ENCODE measurements around the gene PROK2.

PROK2 gene, protein sequence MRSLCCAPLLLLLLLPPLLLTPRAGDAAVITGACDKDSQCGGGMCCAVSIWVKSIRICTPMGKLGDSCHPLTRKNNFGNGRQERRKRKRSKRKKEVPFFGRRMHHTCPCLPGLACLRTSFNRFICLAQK

DNA sequence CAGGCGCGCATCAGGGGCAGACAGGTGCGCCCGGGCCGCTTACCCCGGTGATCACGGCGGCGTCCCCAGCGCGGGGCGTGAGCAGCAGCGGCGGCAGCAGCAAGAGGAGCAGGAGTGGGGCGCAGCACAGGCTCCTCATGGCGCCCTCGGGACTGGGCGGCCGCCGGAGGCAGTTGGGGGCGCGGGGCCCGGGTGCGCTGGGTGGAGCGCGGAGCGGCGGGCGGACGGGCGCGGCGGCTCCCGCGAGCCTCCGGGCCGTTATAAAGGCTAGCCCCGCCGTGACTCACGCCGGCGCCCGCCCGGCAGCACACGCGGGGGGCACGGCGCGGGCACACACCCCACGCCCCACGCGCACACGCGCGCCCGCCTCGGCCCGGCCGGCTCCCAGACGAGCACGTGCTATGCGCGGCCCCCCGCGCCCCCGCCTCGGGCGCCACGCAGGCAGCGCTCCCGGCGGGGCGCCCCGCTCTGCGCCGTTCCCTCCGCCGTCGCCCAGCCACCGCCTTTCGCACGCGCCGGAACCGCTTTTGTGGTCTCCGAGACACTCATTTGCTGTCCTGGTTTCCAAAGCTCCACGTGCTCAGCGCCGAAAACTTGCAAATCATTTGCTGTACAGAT is at the start of gene PROK2:
TSS of gene PROK2 (minus strand) at position 235 of the 618 bp plus-strand sequence. CDS start at position 139, 96 bp downstream.
- FAIRE-seq = no peak

DNA sequence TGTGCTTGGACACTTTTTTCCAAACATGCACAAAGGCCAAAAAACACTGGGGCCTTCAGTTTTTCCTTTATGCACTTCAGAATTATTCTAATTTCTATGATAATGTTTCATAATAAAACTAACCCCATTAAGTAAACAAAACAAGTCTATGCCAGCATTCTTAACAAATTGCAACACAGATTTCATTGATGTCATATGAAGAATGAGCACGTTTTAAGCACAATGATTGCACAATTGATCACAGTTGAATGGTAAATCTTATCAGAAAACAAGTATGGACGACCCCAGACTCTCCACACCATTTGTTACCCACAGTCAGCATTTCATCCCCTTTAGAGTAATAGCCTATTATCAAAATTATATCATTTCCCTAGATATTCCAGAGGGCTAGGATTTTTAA is 46.7 kb upstream of the PROK2 start:
- no peak for FAIRE-seq

DNA sequence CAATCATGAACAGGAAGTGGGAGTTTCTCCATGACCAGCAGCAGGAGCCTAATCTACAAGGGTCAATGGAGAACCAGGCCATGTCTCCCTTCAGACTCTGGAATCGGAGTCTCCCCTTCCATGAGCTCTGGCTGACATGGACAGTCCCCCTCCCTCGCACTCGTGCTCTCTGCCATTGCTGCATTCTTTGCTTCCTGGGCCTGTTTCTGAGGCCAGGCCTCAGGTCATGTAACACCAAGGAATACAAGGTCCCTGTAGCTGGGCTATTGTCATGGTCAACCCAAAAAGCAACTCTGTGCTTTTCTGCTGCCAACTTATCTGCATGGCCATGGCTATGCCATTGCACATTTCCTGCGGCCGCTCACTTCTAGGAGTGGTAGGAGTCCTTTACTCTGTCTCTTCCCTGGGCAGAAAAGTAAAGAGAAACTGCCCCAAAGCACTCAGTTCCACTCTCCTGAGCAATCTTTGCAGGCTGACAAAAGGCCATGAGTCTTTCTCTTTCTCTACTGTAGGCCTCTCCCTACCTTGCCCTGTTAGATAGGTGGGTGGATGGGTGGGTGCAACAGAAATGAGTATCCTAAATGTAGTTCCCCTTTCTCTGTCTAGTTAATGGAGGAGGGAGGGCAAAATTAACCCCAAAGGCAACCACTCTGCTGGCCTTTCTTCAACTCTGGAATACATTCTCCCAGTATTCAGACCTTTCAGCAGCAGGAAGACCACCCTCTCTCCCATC is 40.8 kb upstream of the PROK2 start:
- FAIRE-seq = no peak

DNA sequence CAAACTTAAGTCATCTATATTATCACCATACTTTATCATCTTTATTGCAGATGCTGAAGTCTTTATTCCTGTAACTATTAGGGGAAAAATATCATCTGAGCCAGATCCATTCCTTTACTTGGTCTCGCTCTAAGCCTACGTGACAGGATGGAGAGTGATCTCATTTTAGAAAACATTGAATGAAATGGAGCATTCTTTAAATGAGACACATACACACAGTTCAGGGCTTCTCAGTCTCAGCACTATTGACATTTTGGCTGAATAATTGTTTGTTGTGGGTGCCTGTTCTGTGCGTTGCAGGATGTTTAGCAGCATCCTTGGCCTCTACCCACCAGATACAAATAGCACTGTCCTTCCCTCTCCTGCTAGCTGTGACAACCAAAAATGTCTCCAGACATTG is 36.2 kb upstream of the PROK2 start:
- no peak for FAIRE-seq

DNA sequence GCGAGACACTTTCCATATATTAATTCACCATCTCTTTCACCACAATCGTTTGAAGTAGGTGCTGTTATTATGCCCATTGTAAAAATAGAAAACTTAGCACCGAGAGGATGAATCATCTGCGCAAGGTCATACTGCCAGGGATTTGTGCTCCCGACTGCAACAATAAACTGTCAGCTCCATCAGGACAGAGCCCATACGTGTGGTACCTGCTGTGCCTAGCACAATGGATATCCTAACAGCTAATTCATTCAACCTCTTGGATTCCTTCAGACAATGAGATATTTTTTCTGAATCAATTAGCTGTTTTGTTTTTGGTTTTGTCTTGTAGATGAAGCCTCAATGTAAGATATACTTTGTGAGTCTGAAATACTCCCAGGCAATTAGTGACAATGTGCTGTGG is 32.3 kb upstream of the PROK2 start:
- FAIRE-seq = no peak

DNA sequence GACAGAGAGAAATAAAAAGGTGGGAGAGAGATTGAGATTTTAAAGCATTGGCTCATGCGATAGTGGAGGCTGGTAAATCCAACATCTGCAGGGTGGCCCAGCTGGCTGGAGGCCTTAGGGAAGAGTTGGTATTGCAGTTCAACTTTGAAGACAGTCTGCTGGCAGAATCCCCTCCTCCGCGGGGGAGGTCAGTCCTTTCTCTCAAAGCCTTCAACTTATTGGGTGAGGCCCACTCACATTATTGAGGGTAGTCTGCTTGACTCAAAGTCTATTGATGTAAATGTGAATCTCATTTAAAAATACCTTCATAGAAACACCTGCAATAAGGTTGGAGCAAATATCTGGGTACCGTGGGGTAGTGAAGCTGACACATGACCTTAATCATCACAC is 31.8 kb upstream of the PROK2 start:
- FAIRE-seq = no peak

DNA sequence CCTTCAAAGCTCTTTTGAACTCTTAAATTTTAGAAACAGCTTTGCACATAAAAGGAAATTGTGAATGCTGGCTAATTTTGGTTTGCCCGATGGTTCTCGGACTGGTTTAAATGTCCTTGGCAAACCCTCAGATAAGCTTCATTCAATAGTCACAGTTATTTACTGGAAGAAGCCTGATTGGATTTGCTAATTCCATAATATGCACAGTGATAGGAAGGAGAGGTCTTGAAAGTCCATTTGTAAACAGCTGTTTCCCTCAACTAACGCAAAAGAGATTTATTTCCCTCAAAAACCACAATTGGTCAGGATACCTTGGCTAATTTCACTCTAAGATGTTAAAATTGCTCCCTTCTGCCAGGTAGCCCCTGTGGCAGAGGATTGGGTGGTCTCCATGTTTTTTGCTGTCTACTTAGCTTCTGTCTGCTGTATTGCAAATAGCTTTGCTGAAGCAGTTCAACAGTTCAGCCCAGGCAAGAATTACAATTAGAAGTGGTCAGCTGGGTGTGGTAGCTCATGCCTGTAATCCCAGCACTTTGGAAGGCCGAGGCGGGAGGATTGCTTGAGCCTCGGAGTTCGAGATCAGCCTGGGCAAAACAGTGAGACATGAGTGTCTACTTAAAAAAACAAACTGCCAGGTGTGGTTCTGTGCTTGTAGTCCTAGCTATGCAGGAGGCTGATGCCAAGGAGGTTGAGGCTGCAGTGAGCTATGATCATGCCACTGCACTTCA is 30.6 kb upstream of the PROK2 start:
- FAIRE-seq = no peak

DNA sequence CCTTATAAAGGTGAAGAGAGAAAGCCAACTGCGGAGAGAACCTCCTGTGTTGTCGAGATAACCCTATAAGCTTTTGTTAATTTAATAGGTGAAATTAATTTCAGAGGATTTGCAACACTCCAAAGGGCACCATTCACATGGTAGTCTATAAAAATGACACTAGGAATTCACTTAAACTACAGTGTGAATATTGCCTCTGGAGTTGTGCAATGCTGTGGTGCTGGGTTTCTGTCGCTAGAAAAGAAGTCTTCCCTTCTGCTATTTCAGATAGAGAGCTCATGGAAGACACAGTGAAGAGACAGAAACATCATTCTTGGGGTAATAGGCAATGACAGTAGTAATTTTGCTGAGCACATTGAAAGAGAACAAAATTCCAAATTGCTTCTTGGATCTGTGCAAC is 28.8 kb upstream of the PROK2 start:
- FAIRE-seq = no peak

DNA sequence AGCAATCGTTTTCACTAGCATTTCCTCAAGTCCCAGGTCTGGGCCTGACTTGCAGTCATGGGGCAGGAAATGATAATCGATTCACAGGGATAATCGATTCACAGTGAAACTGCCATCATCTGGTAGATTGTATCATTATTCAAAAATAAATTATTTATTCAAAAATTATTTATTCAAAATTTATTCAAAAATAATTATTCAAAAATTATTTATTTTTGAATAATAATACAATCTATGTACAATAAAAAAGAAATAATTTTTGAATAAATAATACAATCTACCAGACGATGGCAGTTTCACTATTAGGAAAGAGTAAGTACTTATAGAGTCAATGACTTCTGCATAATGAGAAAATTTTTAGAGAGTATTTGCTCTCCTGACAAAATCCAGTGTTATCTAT is 28.1 kb upstream of the PROK2 start:
- peak; percentile 70 for FAIRE-seq

DNA sequence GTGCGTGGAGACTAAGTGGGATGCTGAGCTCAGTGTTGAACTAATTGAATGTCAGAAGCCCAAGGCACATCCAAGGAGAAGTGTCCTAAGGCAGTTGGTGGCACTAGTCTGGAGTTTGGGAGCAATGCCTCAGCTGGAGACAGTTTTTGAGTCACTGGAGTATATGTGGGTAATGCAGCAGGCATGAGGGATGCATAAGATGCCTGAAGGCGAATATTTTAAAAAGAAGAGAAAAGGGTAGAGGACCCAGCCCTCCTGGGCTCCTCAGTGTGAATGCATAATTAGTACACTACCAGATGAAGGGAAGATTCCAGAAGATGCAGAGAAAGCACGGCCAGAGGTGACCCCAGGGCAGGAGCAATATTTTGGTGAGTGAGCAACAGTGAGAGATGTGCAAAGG is 25.1 kb upstream of the PROK2 start:
- no peak for FAIRE-seq

DNA sequence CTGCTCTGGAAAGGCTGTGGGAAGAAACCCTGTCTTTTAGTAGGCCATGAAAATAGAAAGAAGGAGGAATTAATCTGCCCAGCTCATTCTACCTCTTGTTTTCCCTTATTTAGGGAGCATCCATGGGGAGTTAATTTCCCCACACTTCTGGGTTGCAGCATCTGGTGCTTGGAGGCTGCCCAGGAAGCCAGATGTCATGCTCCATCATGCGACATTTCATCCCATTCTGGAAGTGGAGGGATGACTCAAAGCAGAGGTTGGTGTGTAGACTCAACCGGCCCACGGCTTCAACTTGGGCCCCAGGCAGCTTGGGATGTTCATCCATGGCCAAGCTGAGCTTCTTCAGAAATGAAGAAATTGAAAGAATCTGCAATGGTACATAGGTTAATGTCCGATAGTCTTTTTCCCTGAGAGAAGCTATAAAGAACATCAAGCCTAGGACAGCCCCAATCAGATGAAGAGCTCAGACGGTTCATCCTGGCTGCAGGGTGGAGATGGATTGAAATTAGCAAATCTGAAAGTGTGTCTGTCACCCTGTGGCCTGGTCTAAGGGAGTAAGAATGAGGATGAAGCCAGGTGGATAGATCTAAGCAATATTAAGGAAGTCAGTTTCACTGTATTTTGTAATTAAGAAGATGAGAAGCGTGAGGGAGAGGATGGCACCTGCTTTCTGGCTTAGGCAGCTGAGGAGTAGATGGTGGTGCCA is 24.5 kb upstream of the PROK2 start:
- no peak for FAIRE-seq

DNA sequence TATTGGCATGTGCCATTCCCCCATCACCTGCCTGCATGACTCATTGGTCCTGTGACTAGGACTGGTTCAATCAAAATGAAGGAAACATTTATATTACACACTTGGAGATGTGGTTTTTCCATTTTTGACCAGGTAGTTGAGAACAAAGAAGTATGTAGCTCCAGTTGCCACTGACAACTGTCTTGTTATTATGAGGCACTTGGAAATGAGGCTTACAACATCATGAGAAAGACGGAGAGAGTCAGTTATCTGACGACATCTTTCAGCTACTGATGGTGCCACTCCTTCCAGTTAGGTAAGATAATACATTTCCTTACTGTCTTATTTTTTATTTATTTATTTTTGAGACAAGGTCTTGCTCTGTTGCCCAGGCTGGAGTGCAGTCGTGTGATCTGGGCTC is 21.8 kb upstream of the PROK2 start:
- no peak for FAIRE-seq

DNA sequence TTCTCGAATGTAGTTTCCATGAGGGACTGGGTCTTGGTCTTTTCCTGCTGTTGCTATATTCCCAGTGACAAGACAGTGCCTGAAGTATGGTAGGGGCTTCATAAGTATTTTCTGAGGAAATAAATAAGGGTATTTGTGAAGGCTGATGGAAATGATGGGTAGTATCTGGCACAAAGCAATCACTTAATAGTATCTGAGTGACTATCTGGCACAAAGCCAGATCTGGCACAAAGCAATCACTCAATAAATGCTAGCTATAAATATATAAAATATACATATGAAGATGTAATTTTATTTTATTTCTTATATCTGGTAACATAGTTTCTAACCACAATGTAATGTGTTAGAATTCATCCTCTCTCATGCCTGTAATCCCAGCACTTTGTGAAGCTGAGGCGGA is 20.7 kb upstream of the PROK2 start:
- FAIRE-seq = no peak

DNA sequence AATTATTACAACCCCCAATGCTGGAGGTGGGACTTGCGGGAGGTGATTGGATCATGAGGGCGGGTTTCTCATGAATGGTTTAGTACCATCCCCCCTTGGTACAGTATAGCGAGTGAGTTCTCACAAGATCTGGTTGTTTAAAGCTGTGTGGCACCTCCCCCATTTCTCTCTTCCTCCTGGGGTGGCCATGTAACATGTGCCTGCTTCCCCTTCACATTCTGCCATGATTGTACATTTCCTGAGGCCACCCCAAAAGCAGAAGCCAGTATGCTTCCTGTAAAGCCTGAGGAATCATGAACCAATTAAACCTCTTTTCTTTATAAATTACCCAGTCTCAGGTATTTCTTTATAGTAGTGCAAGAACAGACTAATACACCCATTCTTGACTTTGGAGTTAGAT is 20.3 kb upstream of the PROK2 start:
- FAIRE-seq = no peak

DNA sequence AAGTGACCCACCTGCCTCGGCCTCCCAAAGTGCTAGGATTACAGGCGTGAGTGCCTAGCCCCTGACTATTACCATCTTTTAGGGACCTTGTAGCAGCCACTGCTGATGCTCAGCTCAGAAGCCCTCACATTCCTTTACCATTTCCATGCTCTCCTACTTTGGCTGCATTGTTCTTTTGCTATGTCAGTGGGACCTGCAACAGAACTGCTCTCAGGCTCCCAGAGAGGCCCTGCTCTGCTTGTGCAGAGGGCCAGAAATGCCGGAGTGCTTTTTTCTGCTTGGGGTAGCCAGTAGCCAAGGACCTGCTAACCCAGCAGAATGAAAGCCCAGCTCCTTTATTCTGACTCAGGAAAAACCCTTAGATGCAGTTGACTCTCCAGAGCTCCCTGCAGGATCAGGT is 18.3 kb upstream of the PROK2 start:
- no peak for FAIRE-seq

DNA sequence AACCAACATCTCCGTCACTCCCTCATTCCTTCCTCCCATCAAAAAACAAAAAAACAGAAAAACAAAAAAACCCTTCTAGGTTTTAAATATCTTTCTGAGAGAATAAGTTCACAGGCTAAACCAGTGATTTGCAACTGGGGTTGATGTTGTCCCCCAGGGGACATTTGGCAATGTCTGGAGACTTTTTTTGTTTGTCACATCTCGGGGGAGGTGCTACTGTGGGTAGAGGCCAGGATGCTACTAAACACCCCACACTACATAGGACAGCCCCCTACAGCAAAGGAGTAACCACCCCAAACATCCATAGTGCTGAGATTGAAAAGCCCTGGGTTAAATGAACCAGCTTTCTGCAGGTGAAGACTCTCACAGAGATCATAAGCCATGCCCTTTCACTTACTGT is 17.0 kb upstream of the PROK2 start:
- no peak for FAIRE-seq

DNA sequence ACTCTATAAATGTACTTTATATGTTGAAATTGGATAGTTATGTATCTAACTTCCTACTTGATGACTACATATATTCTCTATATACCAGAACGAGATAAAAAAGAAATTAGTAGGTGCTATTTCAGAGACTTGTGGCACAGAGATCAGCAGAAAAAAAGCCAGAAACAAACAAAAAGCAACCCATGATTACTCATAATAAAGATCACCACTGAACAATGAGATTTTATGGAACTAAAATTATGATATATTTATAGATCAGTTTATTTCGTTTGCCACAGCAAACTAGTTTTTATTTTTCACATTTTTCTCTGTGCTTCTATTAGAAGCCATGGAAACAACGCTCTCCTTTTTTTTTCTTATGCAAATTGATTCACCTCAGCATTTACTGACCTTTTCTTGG is 15.1 kb upstream of the PROK2 start:
- FAIRE-seq = no peak

DNA sequence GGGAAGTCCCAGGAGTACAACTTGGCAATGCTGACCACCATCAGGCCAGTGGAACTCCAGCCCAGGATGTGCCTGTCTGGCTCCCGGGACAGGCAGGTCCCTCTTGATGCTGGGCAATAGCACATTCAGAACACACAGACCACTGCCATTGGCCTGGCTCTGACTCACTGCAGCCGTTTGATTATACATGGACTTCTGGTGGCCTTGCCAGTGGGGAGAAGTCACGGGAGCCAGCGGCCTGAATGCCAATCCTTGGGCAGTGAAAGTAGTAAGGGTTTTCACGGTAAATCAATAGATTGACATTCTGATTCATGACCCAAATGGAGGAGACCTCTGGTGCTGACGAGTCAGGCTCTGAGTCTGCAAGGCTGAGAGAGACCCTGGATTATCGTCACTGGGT is 12.5 kb upstream of the PROK2 start:
- FAIRE-seq = no peak

DNA sequence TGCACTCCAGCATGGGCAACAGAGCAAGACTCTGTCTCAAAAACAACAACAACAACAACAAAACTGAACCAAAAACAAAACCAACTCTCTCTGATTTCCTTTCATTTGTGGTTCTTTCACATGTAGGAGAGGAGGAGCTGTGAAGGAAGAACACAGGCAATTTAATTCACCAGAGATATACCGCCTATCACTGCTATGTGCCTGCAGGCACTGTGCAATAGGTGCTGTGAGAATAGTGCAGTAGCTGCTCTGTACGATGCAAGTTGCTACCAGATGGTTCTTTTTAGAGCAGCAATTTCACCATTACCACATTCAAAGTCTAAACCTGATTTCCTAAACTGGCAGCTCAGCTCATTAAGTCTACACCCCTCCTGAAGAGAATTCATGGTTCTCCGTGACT is 11.3 kb upstream of the PROK2 start:
- no peak for FAIRE-seq

DNA sequence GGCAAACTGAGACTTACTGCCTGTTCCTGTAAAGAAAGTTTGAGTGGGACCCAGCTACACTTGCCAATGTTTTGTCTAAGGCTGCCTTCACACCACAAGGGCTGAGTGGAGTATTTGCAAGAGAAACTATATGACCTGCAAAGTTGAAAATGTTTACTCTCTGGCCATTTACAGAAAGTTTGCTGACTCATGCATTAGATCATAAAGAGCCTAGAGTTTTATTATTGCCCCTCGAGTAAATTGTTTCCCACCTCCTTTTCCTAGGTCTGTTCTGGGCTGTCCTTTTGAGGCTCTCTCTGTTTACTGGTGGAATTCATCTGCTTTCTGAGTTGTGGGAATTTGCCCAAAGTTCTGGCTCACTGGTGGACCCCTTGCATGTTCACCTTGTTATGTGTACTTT is 6.7 kb upstream of the PROK2 start:
- FAIRE-seq = no peak

DNA sequence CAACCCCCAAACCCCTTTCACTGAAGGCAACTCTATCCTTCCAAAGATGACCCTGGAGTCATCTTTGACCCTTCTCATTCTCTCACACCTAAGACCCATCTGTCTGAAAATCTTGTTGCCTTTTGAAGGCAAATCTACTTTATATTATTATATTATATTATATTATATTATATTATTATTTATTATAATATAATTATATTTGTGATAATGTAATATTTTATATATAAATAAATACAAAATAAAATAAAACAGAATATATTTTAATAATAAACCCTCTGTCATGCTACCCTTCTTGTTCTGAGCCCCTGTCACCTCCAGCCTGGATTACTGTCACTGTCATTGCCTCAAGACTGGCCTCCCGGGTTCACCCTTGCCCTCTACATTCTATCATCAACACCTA is 5.0 kb upstream of the PROK2 start:
- FAIRE-seq = peak; percentile 11

DNA sequence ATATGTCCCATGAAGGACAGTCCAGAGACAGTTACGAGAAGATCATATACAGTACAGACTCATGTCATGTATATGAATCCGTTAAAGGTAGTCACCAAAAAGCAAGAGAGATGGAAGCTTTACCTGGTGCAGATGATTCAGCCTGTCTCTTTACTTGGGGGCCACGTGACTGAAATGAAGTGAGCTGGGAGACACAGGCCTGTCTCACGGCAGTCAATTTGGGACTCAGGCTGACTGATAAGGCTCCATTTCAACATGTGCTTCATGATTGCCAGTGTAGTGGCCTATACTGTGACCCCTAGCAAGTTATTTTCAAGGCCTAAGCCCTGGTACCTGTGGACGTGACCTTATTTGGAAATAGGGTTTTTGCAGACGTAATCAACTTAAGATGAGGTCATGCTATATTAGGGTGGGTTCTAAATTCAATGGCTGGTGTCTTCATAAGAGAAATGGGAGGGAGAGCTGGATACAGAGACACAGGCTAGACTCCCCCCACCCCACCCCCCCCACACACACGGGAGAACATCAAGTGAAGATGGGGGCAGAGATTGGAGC is 3.0 kb upstream of the PROK2 start:
- FAIRE-seq = no peak

DNA sequence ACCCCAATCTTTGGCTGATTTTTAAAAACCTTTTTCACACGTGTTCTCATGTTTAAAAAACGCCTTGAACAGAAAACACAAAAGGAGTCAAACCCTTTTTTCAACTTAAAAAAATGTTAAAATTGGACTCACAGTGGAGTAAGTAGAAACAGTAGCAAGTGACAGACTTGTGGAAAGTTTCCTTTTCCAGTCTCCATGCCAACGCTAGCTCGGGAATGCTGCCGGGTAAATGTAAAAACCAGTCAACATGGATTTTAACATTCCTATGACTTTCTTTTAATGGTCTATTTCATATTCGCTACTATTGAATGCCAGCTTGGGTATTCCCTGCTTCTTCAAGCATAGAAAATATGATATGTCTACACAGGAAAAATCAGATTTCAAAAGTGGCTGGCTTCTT is 1.6 kb upstream of the PROK2 start:
- no peak for FAIRE-seq

Measured in A204.1 (cell line).